Stimulated activated CD8-positive, alpha-beta memory T cell treated with anti-CD3 and anti-CD28 coated beads, Interleukin-2, amount 100 ng/mL, for 1 hour (primary cell): Measurements from ENCODE around the gene FBXO31.
"Not testable (repeated sequence)": the region's sequence is repeated elsewhere in the genome, so short reads cannot be mapped to it uniquely, and the experiment has no call there.

Experiments
- DNase-seq, 2 donors: peaks; one replicate each; pipeline ENCODE4 v3.0.0-alpha.2; 2020; ENCODE audit warnings: low read depth in 2 of 2

FBXO31 gene

DNA sequence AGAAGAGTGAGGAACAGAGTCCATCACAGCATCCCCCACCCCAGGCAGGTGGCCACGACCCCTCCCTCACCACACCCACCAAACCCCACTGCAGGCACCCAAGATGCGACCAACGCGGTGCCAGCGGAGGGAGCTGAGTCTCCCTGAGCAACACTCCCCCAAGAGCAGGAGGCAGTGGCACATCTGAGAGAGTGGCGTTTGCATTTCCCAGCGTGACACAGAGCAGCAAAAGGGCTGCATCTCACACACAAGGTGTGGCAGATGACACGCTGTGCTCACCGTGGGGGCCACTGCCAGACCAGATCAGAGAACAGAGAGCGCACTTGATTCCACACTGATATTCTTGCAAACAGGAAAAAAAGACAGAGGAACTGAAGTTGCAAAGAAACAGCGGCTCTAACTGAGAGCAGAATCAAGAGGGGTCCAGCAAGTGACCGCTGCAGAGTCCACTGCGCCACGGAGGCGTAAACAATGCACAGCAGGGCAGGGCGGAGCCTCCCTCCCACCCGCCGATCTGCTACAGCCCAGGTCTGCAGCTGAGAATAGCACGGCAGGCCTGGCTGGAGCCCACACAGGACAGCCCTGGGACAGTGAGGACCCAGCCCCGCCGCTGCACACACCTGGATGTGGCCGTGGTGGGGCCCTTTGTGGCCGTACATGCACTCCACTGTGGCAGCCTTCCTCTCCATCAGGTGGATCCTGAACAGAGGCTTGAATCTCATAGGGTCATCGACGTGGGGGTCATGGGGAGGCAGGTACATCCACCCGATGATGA is 40.4 kb downstream of the FBXO31 start:
- no peak for DNase-seq

DNA sequence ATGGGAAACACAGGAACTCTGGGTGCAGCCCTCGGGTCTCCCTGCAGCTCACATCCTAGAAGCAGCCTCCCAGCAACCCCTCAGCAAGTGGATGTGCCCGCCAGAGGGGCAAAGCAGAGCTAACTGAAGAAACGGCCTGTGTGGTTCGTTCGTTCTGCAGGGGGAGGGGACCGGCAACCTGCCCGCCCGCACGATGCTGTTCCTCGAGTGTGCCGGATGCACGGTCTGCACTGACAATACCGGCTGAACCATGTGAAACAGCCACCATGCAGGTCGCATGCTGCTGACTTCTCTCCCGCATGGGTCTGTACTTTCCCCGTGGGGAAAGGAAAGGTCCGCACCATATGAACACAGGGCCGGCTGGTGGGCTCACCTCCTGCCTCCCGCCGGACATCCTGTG is 41.1 kb downstream of the FBXO31 start:
- no peak for DNase-seq

DNA sequence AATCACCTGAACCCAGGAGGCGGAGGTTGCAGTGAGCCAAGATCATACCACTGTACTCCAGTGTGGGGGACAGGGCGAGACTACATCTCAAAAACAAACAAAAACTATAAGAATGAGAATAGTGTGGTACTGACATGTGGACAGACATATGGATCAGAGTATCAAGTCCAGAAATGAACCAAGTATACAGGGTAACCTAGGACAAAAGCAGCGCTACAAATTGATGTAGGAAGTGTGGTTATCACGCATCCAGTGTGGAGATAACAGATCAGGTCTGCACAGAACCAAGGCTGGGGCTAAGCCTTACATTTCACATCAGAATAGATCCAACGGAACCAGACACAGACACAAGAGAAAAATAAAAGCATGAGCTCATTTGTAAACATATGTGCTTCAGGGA is 43.4 kb downstream of the FBXO31 start:
- no peak for DNase-seq

DNA sequence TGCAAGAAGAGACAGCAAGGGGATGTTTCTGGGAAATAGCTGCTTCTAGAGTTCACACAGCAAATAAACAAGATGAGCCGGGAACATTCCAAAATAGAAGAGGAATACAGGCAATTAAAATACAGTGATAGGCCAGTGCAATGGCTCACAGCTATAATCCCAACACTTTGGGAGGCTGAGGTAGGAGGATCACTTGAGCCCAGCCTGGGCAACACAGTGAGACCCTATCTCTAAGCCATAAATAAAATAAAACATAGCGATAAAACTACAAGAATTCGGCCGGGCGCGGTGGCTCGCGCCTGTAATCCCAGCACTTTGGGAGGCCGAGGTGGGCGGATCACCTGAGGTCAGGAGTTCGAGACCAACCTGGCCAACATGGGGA is 43.9 kb downstream of the FBXO31 start:
- DNase-seq, result not testable (repeated sequence)

DNA sequence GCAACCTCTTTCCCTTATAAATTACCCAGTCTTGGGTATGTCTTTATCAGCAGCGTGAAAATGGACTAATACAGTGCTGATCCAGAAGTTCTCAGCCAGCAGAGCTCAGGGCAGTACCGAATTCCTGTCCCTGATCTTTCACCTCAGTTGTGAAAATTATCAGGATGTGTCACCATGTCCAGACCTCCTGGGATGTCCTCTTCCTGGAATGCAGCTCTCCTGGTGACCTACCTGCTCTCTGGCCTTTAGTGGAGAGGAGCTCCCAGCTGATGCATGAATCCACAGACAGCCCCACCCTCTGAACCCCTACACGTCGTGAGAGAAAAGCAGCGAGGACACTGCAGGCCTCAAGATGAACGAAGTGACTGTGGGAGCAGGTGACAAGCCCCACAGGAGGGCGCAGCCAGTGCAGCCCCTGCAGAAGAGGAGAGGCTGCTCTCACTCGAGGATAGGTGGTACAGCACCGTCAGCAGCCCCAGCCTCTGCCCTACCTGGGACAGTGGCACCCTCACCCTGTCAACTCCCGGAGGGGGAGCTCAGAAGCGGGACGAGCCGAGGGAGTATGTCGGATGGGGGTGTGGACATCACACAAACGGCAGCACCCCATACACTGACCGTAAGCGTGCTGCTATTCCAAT is 44.4 kb downstream of the FBXO31 start:
- DNase-seq, result no peak

DNA sequence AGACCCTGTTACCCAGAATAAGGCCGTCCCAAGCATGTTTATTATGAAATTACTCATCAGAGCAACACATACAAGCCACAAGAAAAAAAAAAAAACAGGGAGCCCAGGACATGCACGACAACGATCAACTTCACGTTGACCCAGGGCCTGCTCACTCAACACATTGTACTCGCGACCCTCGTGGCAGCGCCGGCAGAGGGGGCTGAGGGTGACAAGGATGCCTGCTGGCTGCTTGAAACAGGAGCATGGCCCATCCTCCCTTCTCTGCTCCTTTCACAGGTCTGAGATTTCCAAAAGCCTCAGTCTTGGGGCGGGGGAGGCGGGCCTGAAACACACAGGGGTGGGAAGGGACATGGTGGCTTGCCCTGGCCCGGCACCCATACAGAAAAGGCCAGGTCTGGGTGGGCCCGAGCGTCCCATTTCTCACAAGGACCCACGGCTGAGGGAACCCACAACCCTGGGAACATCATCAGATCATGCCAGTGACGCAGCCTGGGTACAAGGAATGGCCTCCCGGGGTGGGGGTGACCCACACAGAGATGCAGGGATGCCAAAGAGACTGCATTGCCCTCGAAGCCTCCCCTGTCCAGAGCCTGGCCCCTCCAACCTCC is 45.3 kb downstream of the FBXO31 start:
- DNase-seq, result no peak

DNA sequence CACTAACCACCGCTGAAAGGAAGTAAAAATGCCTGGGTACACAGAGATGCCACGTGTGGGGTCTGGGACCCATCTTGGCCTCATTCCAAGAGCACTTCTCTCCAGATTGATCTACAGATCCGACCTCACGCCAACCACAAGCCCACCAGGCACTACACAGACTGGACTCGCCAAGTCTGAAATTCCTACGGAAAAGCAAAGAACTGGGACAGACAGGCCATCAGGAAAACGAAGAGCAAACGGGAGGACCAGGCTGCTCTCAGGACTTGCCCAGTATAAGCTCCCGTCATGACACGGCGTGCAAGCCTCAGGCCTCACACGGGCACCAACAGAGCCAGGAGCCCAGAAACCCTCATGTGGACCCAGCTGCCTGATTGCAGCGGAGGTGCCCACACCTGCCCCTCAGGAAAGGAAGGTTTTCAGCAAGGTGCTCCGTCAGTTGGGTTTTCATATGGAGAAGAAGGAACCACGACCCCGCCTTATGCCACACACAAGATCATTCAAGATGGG is 46.3 kb downstream of the FBXO31 start:
- no peak for DNase-seq

DNA sequence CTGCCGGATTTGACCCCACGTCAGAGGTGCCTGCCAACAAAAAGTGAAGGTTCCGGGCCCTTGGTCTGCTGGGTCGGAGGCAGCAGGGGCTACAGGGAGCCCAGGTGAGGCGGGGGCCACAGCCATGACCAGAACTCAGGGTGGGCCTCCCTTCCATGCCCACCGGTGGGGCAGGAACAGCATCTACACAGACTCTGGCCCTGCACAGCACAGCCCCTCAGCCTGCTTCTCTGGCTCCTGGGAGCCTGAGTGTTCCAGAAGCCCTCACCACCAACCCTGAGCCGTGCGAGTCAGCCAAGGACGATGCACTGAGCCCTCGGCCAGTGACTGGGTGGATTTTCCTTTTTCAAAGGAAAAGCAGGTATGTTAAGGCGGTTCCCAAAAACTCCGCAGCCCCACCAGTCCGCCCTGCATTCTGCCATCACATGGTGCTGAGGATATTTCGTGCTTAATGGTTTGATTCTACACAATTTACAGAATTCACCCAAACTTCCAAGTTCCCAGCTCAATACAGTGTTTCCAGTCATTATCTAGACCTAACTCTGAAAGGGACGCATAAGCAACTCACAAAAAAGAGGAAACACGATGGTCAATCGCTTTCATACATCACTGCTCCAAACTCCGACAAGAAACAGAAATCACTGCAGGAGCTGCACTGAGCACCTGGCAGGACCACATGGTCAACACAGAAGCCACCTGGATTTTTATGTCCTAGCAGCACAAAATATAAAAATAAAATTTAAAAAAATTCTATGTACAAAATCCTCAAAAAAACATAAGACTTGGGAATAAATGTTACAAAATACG is 46.9 kb downstream of the FBXO31 start:
- DNase-seq, result no peak

DNA sequence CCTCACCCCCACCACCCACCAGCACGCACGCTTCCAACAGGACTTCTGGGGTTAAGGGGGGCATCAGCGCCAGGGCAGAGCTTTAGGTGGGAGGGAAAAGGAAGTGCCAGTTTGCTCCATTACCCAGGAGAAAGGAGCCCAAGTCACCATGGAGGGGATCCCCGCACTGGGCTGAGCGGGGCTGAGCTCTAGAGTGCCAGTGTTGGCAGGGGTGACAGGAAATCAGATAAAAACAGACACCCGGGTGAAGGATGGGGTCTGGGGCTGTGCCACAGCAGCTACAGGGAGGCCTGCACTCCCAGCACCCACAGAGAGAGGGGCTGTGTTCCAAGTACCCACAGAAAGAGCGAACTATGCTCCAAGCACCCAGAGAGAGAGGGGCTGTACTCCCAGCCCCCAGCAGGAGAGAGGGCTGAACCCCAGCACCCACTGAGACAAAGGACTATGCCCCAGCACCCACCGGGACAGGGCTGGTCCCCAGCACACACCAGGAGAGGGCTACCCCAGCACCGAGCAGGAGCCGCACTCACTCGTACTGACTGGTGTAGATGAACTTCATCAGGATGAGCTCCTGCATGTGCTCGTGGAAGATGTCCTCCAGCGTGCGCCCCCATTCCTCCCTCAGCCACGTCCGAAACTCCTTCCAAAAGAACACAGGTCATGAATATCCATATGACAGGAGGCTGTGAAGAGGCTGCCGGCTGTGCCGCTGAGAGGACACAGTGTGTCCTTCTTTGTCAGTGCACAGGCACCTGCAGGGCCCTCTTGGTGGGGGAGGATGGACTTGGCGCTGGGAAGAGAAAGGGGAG is 47.7 kb downstream of the FBXO31 start:
- no peak for DNase-seq

DNA sequence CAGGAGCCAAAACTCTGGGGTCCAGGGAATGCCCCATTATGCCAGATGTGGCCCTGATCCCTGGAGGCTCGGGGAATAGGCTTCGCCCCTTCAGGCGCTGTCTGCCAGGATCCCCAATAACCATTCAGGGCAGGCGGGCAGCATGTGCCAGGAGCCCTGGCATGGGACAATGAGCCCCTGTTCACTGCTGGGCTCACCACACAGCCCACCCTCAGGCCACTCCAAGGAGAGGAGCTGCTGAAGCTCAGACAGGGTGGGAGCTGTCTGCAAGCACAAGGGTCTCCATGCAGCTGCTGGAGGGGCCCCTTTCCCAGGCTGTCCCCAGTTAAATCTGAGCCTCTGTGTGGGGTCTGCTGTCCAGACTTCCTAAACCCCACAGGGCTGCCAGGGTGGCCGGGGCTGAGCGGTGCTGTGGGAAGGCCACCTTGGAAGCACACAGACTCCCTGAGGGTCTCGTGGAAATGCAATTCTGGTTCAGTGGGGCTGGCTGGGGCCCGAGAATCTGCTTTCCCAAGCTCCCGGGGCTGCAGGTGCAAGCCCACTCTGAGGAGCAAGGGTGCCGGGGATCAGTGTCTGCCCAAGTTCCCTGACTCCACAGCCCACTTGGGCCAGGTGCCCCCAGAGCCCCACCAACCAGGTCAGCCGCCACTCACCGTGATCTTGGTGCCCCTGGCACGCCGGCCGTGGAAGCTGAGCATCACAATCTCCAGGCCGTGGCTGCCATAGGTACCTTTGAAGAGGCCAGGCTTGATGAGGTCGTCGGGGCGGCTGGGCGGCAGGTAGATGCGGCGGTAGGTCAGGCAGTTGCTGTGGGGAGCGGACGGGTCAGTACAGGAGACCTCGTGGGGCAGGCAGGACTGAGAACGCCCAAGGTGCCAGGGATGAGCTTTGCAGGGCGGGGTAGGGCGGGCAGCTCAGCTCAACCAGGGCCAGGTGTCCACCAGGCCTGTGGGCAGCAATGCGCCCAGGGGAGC is 48.6 kb downstream of the FBXO31 start:
- no peak for DNase-seq

DNA sequence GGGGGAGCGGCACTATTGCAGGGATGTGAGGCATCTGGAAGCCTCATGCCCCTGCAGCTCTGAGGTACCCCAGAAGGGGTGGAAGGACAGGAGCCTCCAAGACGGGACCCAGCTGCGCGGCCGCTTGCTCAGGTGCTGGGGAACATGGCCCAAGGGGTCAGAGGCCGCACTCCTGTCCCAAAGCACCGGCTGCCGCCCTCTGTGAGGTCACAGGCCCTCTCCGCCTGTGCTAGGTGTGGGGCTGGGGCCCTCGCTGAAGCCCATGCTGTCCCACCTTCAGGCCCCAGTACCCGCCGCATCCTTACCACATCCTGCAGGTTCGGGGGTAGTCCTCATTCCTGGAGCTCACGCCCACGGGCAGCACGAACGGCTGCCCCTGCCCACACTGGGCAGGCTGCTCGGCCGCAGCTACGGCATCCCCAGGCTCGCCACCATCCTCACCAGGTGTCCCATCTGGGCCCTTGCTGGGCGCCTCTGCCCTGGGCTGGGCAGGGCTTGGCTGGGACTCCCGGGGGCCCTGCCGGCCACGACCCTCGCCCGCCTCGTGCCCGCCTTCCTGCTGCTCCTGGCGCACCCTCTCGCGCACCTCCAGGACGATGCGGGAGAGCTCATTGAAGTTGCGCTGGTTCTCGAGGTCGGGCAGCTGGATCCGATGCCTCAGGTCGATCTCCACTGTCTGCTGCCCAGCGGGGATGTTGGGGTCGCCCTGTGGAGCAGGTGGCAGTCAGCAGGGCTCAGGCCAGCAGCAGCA is 49.8 kb downstream of the FBXO31 start:
- no peak for DNase-seq

DNA sequence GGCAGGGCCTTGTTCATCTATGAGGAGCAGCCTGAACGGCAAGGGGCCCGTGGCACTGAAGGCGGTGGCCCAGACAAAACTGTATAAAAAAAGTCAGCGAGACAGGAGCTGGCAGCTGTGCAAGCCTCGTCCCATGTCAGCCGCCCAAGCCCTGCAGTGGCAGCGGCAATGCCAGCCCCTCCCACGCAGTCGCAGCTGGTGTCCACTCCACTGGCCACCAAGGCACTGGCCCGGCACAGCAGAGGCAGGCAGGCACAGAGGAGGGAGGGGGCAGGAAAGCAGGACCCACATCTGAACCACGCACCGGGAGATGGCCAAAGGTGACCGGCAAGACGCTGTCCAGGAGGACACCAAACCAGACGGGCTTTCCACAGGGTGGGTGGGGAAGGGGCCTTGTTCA is 50.5 kb downstream of the FBXO31 start:
- no peak for DNase-seq

DNA sequence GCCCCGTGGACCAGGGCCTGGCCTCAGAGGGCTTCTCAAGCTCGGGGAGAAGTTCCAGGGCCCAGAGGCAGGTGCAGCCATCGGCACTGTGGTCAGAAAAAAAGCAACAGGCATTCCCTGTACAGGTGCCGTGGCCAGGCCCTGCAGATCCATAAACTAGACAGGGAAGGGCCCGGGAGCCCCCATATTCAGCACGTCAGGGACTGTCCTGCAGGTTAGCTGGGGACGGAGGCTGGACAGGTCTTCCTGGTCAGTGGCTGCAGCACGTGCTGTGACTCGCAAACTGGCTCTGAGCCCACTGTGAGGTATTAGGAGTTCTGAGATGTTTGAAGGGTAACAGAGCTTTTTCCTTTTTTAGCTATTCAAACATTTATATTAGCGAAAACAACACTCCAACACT is 51.4 kb downstream of the FBXO31 start:
- DNase-seq, result no peak

DNA sequence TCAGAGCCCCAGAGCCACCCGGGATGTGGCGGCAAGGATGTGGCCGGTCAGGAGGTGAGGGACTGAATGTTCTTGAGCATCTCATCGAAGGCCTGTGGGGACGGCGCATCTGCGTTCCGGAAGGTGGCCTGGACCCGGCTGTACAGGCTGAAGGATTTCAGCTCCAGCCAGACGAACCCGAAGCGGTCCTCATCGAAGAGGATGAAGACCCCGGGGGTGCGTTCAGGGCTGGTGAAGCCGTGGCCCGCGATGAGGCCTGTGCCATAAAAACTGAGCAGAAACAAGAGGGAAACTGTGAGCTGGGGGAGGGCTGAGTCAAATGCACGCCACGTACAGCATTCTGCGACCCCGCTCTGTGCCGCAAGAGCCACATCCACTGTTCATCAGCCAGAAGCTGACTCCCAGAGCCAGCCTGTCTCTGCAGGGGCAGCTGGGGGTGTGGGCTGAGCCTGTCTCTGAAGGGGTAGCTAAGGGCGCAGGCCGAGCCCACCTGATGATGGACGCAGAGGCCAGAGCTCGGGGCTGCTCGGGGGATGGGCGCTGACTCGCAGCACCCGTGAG is 52.3 kb downstream of the FBXO31 start:
- DNase-seq, result no peak

DNA sequence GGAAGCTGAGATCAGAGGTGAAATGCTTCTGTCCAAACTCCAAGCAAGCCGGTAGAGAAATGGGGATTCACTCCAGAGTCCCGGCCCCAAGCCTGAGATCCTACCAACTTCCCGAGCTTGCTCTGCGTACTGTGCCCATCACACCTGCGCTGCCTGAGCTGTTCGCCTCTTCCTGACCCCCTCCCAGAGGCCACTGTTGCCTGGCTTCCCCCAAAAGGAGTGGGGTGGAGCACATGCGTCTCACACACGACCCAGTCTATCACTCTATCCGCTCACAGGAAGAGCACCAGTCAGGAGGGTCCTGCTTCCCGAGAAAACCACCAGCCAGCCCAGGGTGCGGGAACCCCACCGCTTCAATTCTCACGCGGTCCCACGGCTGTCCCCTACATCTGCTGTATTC is 52.9 kb downstream of the FBXO31 start:
- no peak for DNase-seq

DNA sequence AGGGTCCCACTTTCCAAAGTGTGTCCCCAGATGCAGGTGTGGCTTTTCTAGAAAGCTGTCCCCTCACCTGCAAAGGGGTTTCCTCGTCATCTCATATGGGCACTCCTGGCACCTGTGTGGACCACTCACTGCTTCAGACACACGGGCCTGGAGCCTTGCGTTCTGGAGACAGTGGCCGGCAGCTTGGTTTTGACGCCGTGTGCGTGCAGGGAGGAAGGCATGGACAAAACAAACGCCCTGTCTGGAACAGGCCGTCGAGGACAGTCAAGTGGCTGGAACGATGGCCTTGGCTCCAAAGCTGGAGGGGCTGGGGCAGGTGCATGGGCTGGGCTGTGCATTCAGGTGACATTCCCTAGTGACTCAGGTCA is 53.3 kb downstream of the FBXO31 start:
- no peak for DNase-seq

DNA sequence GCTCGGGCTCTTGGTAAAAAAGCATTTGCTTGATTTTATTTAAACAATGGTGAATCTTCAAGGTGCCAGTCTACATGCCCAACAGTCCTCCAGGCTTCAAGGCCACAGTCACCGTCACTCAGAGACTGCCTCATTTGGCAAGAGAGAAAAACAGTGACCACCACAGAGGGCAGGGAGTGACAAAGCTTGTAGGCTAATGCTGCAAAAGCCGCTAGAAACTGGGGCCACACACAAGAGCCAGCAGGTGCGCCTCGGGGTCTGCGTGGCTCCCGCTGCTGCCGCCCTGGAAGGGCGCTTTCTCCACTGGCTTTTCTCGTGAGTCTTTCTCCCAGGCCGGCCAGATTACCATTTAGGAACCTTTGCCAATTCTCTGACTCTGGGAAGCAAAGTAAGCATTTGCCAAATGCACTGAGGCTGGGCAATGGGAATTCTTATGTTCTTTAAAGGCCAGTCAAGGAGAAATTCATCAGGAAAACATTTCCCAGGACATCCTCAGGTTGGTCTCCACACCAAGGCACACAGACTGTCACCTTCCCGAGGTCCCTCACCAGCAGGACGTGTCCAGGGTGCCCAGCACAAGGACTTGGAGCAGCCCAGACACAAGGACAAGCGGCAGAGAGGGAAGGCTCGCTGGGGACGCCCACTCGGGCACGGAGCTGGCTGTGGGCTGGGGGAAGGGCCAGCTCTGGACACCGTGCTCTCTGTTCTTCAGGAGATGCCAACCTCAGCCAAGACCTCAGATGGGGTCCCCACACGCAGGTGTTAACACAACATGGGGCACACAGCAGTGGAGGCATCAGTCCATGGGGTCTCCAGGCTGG is 53.9 kb downstream of the FBXO31 start:
- no peak for DNase-seq

DNA sequence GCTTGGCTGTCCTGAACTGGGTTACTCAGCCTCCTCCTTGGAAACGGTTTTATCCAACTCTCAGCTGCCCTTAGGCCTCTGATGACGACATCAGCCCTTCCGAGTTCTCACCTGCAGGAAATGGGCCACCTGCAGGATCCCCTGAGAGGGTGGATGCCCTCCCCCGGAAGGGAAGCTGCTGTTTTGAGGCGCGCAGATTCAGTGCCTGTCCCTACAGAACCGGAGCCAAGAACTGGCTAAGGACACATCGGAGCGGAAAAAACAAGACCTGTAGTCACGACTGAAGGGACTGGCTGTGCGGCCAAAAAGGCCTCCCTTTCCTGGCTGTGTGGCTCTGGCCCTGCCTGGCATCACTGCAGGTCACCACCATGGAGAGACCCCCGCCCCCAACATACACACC is 54.7 kb downstream of the FBXO31 start:
- no peak for DNase-seq
